Measurements from ENCODE around the gene PON1.

PON1 gene

DNA sequence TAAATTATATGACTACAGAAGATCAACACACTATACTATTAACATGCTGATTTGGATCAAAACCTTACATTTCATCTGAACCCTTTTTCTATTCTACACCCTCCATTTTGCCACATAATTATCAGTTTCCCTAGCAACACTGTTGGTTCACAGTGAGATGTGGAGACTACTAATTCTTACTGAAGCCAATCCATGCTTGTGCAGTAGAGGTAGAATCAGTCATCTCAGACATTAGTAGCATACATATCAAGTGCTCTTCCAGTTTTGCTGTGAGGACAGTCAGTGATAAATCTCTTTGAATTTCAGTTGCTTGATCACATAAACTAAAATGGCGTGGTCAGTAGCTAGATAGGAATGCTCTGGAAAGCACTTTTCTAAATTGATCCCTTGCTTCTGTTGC is 70.3 kb downstream of the PON1 start:
- no peak for DNase-seq (ENCODE audit: low spot score)

DNA sequence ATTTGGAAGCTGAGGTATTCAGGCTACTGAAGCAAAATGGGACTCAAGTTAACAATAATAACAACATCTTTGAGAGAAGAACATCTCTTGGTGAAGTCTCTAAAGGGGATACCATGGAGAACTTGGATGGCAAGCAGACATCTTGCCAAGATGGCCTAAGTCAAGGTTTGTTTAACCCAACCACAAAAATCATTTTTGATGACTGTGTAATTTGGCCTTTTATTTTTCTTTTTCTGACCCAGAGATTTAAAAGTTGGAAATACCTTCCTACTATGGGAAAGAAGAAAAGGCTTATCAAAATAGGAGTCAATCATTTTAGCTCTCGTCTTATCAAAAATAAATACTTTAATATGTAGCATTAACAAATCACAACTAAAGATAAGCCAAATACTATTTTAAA is 72.4 kb downstream of the PON1 start:
- no peak for DNase-seq (ENCODE audit: low spot score)

GRCh38 chr7:95250571-95250970 is 73.8 kb downstream of the PON1 start:
- DNase-seq (ENCODE audit: low spot score) = no peak
